Right lung (tissue), 5 donors: ENCODE measurements around the gene NLRP1. TPM values are rescaled to one million over a fixed set of nuclear protein-coding genes. Genes with fewer than 3 reads are reported as not detected.
"Not testable (repeated sequence)": the region's sequence is repeated elsewhere in the genome, so short reads cannot be mapped to it uniquely, and the experiment has no call there.

Experiments used
- DNase-seq, 2 donors: peaks; one replicate each; pipeline ENCODE4 v3.0.0-alpha.2; 2013
- polyA plus RNA-seq, 5 donors: library from polyadenylated mRNA; unstranded; fragments of 120-200 nt; gene quantifications; one replicate each; pipeline versions ENCODE4 v1.2.1 to v1.2.3, GENCODE V29; 2013; ENCODE audit warnings: inconsistent platforms in 1 of 5, low replicate concordance in 1 of 5; ENCODE audit not compliant: insufficient read length in 5 of 5, insufficient read depth in 1 of 5

The NLRP1 gene
- polyA plus RNA-seq, 5 donors: 30.2 to 35.5 (median 33.5) TPM

DNA sequence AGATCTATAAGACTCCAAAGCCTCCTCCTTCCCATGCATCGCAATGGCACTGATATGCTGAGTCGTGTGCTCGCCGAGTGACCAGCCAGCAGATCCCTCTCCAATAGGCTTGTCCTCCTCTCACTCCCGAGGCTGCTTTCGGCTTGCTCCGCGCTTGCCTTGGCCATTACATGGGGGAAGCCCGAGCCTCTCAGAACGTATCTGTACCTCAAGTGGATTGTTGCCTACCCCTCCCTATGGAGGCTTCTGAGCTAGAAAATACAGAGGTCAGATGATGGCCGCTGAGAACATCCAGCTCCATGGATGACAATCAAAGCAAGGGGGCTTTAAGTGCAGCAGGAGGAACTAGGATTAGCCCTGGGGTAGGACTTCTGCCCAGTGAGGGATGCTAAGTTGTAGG lies 7.7 kb upstream of the NLRP1 start:
- DNase-seq: no peak

DNA sequence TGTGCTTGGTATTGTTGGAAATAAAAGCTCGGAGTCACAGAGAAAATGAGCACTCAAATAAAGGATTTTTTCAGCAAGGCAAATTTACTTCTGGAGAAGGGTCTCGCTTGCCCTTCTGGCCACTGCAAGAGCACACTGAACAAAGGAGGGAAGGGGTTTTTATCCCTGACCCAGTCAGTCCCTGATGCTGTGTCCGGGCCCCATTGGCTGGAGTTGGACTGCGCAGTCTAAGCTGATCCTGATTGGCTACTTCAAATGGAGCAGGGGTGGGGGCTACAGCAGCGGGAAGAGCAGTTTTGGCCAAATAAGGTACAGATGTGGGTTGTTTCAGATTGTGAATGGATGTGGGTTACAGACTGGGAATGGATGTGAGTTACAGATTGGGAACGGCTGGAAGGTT lies 4.3 kb upstream of the NLRP1 start:
- no peak for DNase-seq

DNA sequence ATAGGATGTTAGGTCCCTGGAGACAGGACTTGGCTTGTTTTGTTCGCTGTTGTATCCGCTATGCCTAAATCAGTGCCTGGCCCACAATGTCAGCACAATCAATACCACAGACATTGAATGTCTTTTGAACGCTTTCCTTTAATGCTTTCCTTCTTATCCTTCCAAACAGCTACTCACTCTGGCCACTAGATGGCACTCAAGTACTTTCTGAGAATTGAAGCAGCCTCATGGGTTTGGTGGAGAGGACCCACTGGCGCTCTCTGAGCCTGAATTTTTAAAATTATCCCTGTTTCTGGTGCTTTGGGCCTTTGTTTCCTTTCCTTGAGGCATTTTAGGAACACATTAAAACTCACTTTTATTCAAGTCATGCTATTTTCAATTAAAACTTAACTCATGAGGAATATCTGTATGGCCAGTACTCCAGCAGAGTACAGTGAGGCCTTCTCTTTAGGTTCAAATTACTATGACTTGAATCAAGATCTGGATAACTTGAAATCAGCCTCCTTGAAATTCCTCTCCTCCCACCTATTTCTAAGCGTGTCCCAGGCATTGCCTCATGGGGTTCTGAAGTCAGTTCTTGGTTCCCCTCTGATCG lies 3.2 kb upstream of the NLRP1 start:
- peak; percentile 45 to 60 for DNase-seq

DNA sequence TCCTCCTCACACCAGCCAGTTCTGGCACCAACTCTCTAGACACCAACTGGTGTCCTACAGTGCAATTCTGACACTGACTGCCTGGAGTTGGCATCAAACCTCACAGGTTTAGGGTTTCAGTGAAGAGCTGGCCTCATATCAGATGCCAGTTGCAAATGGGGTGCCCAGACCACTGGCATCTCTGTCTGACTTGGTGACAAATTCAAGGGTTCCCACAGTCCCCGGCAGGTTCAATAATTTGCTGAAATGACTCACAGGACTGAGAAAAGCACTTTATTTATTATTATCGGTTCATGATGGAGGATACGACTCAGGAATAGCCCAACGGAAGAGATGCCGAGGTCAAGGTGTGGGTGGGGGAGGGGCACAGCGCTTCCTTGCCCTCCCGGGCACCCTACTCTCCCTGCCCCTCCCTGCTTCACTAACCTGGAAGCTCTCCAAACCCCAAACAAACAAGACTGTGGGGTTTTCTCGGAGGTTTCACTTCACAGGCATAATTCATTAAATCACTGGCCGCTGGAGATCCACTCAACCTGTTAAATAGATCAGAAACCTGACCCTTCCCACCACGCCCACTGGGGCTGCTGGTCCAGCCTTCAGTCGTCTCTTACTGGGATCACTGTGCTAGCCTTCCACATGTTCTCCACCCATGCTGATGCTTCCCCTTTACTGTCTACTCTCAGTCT lies 1.7 kb upstream of the NLRP1 start:
- no peak for DNase-seq

DNA sequence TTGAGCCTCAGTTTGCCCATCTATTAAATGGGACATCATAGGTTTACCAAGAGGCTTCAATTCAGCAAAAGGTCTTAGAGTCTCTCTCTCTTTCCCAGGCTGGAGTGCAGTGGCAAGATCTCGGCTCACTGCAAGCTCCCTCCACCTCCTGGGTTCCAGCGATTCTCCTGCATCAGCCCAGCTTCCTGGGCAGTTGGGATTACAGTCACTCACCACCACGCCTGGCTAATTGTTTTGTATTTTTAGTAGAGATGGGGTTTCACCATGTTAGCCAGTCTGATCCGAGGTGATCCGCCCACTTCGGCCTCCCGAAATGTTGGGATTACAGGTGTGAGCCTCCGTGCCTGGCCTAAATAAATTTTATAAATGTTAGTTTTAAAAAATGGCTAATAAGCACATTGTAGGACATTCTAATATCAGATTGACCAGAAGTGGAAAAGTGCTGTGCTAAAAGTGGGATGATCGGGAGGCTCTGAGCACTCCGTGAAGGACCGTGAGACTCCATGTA lies 1.0 kb upstream of the NLRP1 start:
- DNase-seq: no peak

DNA sequence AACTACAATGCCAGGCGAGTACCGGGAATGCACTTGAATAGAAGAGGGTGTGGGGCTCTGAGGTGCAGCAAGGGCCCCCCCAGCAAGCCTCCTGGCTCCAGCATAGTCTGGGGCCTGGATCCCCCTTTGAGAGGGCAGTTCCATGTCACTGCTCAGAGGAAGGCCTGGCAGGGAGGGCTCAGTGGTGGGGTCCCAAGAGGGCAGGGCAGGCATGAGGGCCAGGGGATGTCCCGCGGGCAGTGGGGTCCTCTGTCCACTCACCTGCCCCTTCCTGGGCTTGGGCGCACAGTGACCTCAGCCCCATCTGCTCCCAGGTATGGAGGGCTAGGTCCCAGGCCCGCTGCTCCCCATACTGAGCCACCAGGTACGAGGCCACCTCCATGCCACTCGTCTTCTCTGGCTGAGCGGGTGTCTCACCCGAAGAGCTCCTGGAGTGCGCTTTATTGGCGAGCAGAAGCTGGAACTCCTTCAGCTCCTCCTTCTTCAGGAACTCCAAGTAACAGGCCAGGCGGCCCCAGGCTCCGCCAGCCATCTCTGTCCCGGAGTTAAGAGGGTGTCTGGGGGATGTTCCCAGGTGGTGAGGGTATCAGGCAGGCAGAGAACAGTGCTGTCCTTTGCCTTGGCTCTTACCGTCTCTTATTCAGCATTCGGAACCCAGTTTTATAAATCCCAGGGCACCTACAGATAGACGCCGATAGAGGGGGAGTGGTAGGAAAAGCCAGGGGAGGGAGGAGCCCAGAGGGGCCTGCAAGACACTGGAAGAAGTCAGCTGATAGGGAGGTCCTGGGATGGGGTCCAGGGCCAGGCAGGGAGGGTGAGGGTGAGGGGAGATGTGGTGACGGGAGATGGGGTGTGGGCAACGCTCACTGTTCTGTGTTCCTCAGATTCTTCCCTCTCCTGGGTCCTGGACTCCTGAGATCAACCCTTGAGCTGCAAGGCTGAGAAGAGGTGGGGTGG lies 605 bp downstream of the NLRP1 start:
- DNase-seq: no peak

DNA sequence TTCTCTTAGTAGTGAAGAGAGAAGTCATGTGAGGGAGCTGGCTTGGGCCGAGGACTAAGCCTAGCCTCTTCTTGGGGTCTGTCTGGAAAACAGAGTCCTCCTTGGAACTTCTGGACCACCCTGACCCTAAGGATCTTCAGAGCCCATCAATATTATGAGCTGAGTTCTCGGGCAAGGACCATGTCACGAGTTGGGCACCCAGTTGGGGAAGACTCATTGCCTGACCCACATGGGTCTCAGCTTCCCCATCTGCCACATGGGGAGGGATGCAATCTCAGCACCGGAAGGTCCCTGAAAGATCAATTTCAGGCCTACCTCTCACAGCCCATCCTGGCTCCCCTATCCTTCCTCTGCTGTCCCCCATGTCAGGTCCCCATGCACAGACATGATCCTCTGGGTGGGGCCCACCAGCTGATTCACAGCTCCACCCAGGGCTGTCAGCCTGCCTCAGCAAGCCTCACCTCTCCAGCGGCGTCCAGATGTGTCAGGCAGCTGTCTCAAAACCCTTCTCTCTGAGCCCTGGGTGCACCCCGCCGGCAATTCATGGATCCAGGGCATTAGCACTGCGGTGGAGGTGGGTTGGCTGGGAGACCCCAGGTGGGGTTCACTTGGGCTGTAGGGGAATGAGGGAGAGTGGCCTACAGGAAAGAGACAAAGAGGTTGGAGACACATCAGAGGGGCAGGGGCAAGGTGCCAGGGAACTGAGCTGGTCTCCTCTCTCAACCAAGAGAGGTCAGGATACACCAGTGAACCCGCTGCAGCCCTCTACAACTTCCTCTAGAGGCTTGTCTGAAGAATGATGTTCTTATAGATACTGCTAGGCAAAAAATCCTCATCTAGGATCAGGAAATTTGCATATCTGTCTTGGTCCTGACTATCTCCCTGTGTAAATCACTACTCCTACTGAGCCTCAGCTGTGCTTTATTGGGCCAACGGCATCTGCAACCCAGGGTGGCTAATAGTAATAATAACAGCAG lies 1.8 kb downstream of the NLRP1 start:
- no peak for DNase-seq

DNA sequence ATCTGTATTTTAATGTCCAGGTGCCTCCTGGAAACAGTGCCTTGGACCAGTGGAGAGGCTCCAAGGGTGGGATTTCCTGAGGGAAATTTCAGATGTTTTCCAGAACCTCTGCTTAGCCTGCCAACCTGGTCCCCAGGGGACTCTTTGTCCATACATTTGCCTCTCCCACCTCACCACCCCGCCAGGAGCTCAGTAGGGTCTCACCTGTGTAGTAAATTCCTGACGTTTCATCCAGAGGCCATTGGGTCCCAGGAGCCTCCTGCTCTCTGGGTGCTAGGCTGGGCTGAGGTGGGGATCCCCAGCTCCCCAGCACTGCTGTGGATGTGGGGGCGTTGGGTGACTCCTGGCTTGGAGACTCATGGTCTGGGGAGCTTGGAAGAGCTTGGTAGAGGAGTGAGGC lies 2.7 kb downstream of the NLRP1 start:
- no peak for DNase-seq

DNA sequence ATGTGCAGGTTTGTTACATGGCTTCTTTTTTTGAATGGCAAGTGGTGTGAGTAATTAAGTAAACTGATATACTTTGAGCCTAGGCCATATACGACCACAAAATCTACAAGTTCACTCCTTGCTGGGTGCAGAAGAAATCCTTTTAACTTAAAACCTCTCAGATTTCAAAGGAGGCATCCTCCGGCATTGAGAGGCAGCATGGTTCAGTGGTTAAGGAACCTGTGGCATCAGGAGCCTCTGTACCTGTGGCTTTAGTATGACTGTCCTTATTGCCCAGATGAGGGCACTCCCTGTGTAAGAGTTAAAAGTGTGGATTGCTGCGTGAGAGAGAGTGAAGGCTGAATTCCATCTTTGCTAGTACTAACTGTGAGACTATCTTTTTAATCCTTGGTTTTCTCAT lies 3.3 kb downstream of the NLRP1 start:
- no peak for DNase-seq

DNA sequence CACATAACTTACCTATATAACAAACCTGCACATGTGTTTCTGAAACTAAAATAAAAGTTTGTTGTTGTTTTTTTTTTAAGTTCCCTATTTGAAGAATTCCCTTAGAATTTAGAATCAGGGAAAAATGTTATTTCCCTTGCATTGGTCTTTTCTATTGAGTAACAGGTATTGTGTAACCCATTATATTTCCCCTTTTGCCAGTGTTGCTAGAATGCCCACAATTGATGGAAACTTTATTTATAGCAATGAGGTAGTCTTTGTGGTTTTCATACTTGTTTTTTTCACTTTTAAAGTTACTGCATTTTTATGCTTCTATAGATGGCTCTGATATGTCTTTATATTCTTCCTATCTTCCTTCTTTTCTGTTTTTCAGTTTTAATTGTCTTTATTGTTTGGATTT lies 3.9 kb downstream of the NLRP1 start:
- DNase-seq: no peak

DNA sequence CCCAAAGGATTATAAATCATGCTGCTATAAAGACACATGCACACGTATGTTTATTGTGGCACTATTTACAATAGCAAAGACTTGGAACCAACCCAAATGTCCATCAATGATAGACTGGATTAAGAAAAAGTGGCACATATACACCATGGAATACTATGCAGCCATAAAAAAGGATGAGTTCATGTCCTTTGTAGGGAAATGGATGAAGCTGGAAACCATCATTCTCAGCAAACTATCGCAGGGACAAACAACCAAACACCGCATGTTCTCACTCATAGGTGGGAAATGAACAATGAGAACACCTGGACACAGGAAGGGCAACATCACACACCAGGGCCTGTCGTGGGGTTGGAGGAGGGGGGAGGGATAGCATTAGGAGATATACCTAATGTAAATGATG lies 5.5 kb downstream of the NLRP1 start:
- not testable (repeated sequence) for DNase-seq

DNA sequence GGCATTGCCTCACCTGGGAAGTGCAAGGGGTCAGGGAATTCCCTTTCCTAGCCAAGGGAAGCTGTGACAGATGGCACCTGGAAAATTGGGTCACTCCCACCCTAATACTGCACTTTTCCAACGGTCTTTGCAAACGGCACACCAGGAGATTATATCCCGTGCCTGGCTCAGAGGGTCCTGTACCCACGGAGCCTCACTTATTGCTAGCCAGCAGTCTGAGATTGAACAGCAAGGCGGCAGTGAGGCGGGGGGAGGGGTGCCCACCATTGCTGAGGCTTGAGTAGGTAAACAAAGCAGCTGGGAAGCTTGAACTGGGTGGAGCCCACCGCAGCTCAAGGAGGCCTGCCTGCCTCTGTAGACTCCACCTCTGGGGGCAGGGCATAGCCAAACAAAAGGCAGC lies 11.3 kb downstream of the NLRP1 start:
- not testable (repeated sequence) for DNase-seq

DNA sequence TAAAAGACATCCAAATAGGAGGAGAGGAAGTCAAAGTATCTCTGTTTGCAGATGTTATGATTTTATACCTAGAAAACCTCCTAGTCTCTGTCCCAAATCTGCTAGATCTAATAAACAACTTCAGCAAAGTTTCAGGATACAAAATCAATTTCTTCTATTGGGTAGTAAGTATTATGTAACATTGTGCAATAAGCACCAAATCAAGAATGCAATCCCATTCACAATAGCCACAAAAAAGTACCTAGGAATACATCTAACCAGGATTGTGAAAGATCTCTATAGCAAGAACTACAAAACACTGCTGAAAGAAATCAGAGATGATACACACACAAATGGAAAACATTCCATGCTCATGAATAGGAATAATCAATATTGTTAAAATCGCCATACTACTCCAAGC lies 13.0 kb downstream of the NLRP1 start:
- no peak for DNase-seq

DNA sequence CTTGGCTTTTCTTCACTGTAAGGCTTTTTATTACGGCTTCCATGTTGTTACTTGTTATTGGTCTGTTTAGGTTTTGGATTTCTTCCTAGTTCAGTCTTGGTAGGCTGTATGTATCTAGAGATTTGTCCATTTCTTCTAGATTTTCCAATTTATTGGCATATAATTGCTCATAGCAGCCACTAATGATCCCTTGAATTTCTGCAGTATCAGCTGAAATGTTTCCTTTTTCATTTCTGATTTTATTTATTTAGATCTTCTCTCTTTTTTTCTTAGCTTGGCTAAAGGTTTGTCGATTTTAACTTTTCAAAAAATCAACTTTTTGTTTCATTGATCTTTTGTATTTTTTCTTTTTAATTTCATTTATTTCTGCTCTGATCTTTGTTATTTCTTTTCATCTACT lies 18.5 kb downstream of the NLRP1 start:
- no peak for DNase-seq

DNA sequence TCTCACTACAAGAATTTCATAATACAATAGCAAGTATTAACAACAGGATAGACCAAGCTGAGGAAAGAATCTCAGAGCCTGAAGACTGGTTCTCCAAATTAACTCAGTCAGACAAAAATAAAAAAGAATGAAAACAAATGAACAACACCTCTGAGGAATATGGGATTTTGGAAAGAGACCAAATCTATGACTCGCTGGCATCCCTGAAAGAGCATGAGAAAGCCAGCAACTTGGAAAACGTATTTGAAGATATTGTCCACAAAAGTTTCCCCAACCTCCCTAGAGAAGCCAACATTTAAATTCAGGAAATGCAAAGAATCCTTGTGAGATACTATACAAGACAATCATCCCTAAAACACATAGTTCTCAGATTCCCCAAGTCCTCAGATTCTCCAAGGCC lies 20.9 kb downstream of the NLRP1 start:
- no peak for DNase-seq

DNA sequence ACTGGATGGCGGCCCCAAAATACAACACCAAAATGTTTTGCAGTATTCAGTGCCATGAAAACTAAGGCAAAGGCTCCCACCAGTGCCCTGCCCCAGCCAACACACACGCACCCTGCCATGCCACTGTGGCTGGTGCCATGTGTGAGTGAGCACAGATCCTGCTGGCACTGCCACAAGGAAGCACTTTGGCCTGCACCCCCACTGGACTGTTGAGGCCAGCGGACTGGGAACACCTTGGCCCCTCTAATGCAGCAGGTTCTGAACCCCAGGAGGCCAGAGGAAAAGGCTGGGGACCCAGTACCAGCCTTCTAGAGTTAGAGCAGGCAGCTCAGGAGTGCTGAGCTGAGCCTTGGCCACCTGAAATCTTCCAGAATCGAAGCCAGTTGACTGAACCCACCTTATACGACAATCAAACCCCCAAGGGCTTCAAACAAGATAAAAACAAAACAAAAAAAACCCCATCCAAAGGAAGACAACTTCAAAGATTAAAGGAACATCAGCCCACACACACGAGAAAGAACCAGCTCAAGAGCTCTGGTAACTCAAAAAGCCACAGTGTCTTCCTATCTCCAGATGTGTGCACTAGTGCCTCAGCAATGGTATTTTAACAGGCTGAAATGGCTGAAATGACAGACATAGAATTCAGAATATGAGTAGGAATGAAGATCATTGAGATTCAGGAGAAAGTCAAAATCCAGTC lies 21.5 kb downstream of the NLRP1 start:
- no peak for DNase-seq

DNA sequence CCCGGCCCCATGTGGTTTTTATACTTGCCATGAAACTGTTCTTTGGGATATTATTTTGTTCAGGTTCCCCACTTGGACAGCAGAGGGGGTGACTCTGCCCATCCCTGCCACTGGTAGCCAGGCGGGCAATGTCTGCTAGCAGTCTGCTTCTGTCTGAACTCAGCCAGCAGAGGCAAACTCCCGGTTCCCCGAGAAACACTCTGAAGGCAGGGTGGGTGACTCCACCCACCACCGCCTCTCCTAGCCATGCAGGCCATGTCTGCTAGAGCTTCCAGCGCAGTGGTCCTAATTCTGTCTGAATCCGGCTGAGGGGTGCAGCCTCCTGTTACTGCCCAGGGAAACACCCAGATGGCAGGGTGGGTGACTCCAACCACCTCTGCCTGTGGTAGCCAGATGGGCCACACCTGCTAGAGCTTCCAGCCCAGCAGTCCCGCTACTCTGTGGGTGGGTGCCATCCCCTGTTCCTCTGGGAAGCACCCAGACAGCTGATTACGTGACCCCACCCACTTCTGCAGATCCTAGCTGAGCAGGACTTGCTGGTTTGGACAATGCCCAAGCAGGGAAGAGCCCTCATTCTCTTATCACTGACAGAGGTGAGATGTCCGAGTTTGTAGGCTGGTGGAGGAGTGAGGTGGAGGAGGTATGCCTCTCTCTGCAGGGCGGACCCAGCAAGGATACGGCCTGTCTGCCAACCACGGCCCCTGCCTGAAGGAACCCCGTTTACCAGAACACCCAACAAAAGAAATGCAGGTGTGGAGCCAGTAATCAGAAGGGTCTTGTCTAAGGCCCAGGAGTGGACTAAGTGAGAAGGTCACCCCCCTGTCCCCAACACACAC lies 22.4 kb downstream of the NLRP1 start:
- DNase-seq: no peak

DNA sequence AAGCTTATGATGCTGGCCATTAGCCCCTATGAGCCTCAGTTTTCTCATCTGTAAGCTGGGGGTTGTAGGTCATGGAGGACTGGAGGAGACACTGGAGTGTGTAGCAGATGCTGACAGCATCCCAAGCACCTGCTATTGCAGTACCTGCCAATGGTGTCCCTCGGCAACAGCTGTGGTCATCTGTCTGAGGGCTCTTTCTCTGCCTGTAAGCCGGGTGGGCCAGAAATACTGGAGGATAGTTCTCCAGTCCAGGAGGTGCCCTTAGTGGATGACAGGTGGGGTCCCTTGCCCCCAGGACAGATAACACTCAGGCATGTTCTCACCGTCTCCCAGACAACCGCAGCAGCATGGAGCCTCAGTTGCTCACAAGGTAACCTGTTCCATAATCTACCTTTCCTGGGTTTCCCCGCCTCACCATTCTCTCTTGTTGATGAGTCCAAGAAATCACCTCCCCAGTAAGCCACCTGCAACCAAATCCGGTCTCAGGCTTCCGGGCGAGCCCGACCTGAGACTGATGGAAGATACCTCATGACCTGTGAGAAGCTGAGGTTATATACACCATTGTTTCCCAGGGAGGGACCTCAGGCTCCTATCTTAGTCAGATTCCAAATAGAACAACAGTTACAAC lies 23.8 kb downstream of the NLRP1 start:
- DNase-seq: no peak
